GM12878 (cell line): ENCODE data around the gene MPPED1. TPM values are rescaled to one million over a fixed set of nuclear protein-coding genes. Genes with fewer than 3 reads are reported as not detected.

Experiments used
- ATAC-seq: fragments of 200-7000 bp; cut with Tn5 transposase; 3 replicates; pipeline ENCODE4 v1.9.1; 2020; ENCODE audit warnings: mild to moderate bottlenecking, moderate library complexity
- BruUV-seq: library from RNA; stranded (reverse); fragments of 400-500 nt; replicated peaks from 2 replicates; lab custom pipeline; 2021; lab: Mats Ljungman, UMichigan
- CTCF ChIA-PET: fragments of 300-600 bp; sonication (Branson Sonifier 250); formaldehyde crosslinking; extraction: SDS; loops from one replicate; lab custom pipeline; 2021; ENCODE audit warnings: inconsistent platforms; lab: Yijun Ruan, JAX
- POLR2A ChIA-PET: fragments of 350-600 bp; formaldehyde crosslinking; extraction: SDS; loops from one replicate; lab custom pipeline; 2021; ENCODE audit warnings: inconsistent platforms; lab: Charles Lee
- RAD21 ChIA-PET: fragments of 300-600 bp; sonication (Branson Sonifier 250); formaldehyde crosslinking; loops from one replicate; lab custom pipeline; 2023; ENCODE audit warnings: antibody characterized with exemption; ENCODE audit not compliant: unreplicated experiment; lab: Charles Lee
- SMC1A ChIA-PET: fragments of 300-600 bp; sonication (Branson Sonifier 250); formaldehyde crosslinking; loops from one replicate; lab custom pipeline; 2023; ENCODE audit not compliant: unreplicated experiment, uncharacterized antibody; lab: Charles Lee
- DNase-seq: peaks from one replicate; pipeline ENCODE4 v3.0.0-alpha.2; 2011; ENCODE audit warnings: low read depth, low spot score
- FAIRE-seq: peaks from 3 replicates; lab custom pipeline; 2011; peaks lifted over from hg19 to GRCh38; lab: Jason Lieb, UNC
- H2AFZ ChIP-seq: 2 replicates; pipeline ENCODE4 v1.6.0; 2011; ENCODE audit warnings: low read depth, low read length, control low read depth; ENCODE audit not compliant: control insufficient read depth
- H3K27ac ChIP-seq: 2 replicates; pipeline ENCODE4 v1.5.1; 2011; ENCODE audit warnings: control low read depth; ENCODE audit not compliant: control insufficient read depth, insufficient read depth
- H3K27me3 ChIP-seq, 2 experiments: replicated peaks in 1 of 2; 2 replicates each; pipeline versions ENCODE4 v1.6.0 to v1.6.1; 2011; ENCODE audit warnings: low read length in 1 of 2; ENCODE audit not compliant: control insufficient read depth in 2 of 2, insufficient read depth in 2 of 2
- H3K36me3 ChIP-seq, 2 experiments: 2 replicates each; pipeline ENCODE4 v1.5.1; 2011; ENCODE audit warnings: low read length in 1 of 2; ENCODE audit not compliant: control insufficient read depth in 2 of 2, insufficient read depth in 2 of 2
- H3K4me1 ChIP-seq: 2 replicates; pipeline ENCODE4 v1.6.1; 2011; ENCODE audit warnings: mild to moderate bottlenecking, low read length, moderate library complexity, mixed read lengths; ENCODE audit not compliant: control insufficient read depth, insufficient read depth
- H3K4me2 ChIP-seq: 2 replicates; pipeline ENCODE4 v1.6.0; 2011; ENCODE audit warnings: control low read depth; ENCODE audit not compliant: control insufficient read depth, insufficient read depth
- H3K4me3 ChIP-seq: fragments of 200-600 bp; sonication (generic); 2 replicates; pipeline ENCODE4 v1.5.1; 2016
- H3K79me2 ChIP-seq: 2 replicates; pipeline ENCODE4 v1.6.0; 2011; ENCODE audit warnings: low read length; ENCODE audit not compliant: control insufficient read depth, insufficient read depth
- H3K9ac ChIP-seq: 2 replicates; pipeline ENCODE4 v1.8.0; 2011; ENCODE audit warnings: low read length, control low read depth, mixed read lengths; ENCODE audit not compliant: control insufficient read depth, insufficient read depth
- H3K9me3 ChIP-seq: replicated peaks from 3 replicates; pipeline ENCODE4 v1.5.1; 2011; ENCODE audit warnings: mild to moderate bottlenecking, low read length; ENCODE audit not compliant: control insufficient read depth, insufficient read depth
- H4K20me1 ChIP-seq: 2 replicates; pipeline ENCODE4 v1.6.0; 2011; ENCODE audit not compliant: control insufficient read depth, insufficient read depth
- EZH2 ChIP-seq: IDR thresholded peaks from 2 replicates; pipeline ENCODE4 v1.6.1; 2012; ENCODE audit warnings: low read depth, mild to moderate bottlenecking, control low read depth, inconsistent platforms, low read length, borderline replicate concordance; ENCODE audit not compliant: control insufficient read depth
- FOS ChIP-seq: IDR thresholded peaks from 3 replicates; pipeline ENCODE4 v1.6.1; 2011; ENCODE audit warnings: borderline replicate concordance; ENCODE audit not compliant: insufficient read length; ENCODE audit errors: extremely low read depth
- MEF2A ChIP-seq: IDR thresholded peaks from 2 replicates; pipeline ENCODE4 v1.6.1; 2011; ENCODE audit warnings: low read depth, mild to moderate bottlenecking, low read length, moderate library complexity; ENCODE audit not compliant: insufficient read depth
- POLR2AphosphoS2 ChIP-seq: IDR thresholded peaks from 2 replicates; pipeline ENCODE4 v1.6.1; 2011; ENCODE audit warnings: low read depth, mild to moderate bottlenecking, low read length, improper control_type of control experiment, moderate library complexity
- SMC3 ChIP-seq: IDR thresholded peaks from 2 replicates; pipeline ENCODE4 v1.6.1; 2011; ENCODE audit warnings: low read length, improper control_type of control experiment, borderline replicate concordance
- TCF7 ChIP-seq: IDR thresholded peaks from 2 replicates; pipeline ENCODE4 v1.6.1; 2014; ENCODE audit warnings: antibody characterized with exemption, borderline replicate concordance
- ZNF384 ChIP-seq: IDR thresholded peaks from 2 replicates; pipeline ENCODE4 v1.6.1; 2012; ENCODE audit warnings: low read depth, mild to moderate bottlenecking, low read length, improper control_type of control experiment, borderline replicate concordance
- WGBS: methylation state at CpG from one replicate; pipeline ENCODE4 v1.1.6; 2016; ENCODE audit warnings: low lambda C conversion rate; ENCODE audit not compliant: insufficient replicate concordance, insufficient coverage; ENCODE audit errors: missing lambda C conversion rate; 5-methylcytosine and 5-hydroxymethylcytosine counted together
- in situ Hi-C: fragments of 300-500 bp; cut with MboI; formaldehyde crosslinking; loops from 9 replicates; pipeline ENCODE4 v1.14.3; 2018; ENCODE audit warnings: mixed read lengths
- intact Hi-C: fragments of 100-400 bp; cut with micrococcal nuclease; formaldehyde crosslinking; loops from one replicate; pipeline ENCODE4 v1.14.2; 2022; ENCODE audit not compliant: unreplicated experiment
- polyA plus RNA-seq, 11 experiments: library from polyadenylated mRNA; depleted of rRNA in 4 of 11; unstranded in 6 of 11; stranded (reverse) in 5 of 11; fragments of >200 nt; fragmentation: Nextera tagmentation in 4 of 11; fragmentation: Illumina TruSeq in 1 of 11; extraction: Ambion mirVana in 4 of 11; extraction: Trizol in 1 of 11; gene quantifications; 1 replicate in 1 of 11; 2 replicates in 10 of 11; pipeline versions ENCODE4 v1.2.1 to v1.2.3, GENCODE V29; 2011 to 2016; ENCODE audit warnings: inconsistent platforms in 2 of 11, missing spikeins in 2 of 11, low read depth in 1 of 11
- total RNA-seq, 4 experiments: library from RNA; depleted of rRNA in 3 of 4; stranded (reverse); fragments of >200 nt in 3 of 4; fragmentation: Illumina TruSeq in 1 of 4; extraction: Trizol in 1 of 4; gene quantifications; 2 replicates each; pipeline versions ENCODE4 v1.2.1 to v1.2.3, GENCODE V29; 2013 to 2021
- TF ChIP-seq, protein P1 (sequence below): fragments of 450-650 bp; IDR thresholded peaks from 2 replicates; pipeline ENCODE4 v1.6.1; 2017; ENCODE audit warnings: borderline replicate concordance
- TF ChIP-seq, protein P2 (sequence below): fragments of 450-650 bp; IDR thresholded peaks from 2 replicates; pipeline ENCODE4 v1.6.1; 2016; ENCODE audit warnings: mild to moderate bottlenecking

Gene MPPED1
- total and polyA plus RNA-seq, 10 of the 15 experiments (the other 5 are each of a cell fraction or from before 2014, with no cell fraction given) = 0.11 TPM; not detected in 9

DNA sequence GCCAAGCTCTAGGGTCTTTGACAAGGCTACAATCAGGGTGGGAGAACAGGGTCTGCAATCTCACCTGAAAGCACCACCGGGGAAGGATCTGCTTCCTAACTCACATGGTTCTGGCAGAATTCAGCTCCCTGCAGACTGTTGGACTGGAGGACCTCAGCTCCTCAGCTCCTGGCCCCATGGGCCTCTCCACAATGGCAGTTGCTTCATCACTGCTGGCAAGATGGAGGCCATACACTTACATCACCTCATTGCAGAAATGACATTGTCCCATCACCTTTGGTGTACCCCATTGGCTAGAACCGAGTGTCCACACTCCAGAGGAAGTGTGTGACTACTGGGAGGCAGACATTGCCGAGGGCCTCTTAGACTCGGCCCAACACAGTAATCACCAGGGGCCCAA is 20.9 kb upstream of the MPPED1 start:
- FAIRE-seq (no peak), DNase-seq (no peak), ATAC-seq (no peak)
- in situ Hi-C loops = loop anchor here (10.0 kb wide), 2 partner anchors 434 to 1234 kb away; no protein-coding TSS in a partner anchor
- SMC1A ChIA-PET = no interaction called here
- WGBS = 10% methylated on average over 4 of the region's 4 CpGs
- Histone ChIP-seq H3K4me2 (no peak overlapping the region), H4K20me1 (no peaks in the 10 kb centered on the region), H3K4me1 (no peaks in the 10 kb centered on the region), H3K9me3 (no peaks in the 10 kb centered on the region), H3K36me3 (no peaks in the 10 kb centered on the region), H3K4me3 (no peak overlapping the region), H3K9ac (no peak overlapping the region), H3K79me2 (no peaks in the 10 kb centered on the region), H3K27ac (no peak overlapping the region)
- POLR2A ChIA-PET = no interaction called here
- BruUV-seq = no TSS peak
- intact Hi-C loops = no loop called here
- TF ChIP-seq POLR2AphosphoS2 (no peak), FOS (no peak), ZNF384 (no peak), TCF7 (no peak), MEF2A (no peak), SMC3 (no peak), EZH2 (no peak)
- TF ChIP-seq, protein P1, sequence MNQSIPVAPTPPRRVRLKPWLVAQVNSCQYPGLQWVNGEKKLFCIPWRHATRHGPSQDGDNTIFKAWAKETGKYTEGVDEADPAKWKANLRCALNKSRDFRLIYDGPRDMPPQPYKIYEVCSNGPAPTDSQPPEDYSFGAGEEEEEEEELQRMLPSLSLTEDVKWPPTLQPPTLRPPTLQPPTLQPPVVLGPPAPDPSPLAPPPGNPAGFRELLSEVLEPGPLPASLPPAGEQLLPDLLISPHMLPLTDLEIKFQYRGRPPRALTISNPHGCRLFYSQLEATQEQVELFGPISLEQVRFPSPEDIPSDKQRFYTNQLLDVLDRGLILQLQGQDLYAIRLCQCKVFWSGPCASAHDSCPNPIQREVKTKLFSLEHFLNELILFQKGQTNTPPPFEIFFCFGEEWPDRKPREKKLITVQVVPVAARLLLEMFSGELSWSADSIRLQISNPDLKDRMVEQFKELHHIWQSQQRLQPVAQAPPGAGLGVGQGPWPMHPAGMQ = no peak
- TF ChIP-seq, protein P2, sequence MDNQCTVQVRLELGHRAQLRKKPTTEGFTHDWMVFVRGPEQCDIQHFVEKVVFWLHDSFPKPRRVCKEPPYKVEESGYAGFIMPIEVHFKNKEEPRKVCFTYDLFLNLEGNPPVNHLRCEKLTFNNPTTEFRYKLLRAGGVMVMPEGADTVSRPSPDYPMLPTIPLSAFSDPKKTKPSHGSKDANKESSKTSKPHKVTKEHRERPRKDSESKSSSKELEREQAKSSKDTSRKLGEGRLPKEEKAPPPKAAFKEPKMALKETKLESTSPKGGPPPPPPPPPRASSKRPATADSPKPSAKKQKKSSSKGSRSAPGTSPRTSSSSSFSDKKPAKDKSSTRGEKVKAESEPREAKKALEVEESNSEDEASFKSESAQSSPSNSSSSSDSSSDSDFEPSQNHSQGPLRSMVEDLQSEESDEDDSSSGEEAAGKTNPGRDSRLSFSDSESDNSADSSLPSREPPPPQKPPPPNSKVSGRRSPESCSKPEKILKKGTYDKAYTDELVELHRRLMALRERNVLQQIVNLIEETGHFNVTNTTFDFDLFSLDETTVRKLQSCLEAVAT = no peak
- TF ChIP-seq, all 136 proteins: peak for 0
- CTCF ChIA-PET = no interaction called here
- peaks cover 0 to 3% of the 10 kb centered on the region in 2 experiments; a peak in 2 of 4 replicates for H3K27me3 ChIP-seq
- H2AFZ ChIP-seq = no peak overlapping the region
- RAD21 ChIA-PET = no interaction called here
